IPS-18c (cell line): ENCODE data around the gene MYBPC1.

Experiments
- H3K4me3 ChIP-seq: 2 replicates; pipeline ENCODE4 v1.7.0; 2013; ENCODE audit warnings: low read depth, mild to moderate bottlenecking, low read length, moderate library complexity; ENCODE audit not compliant: insufficient read depth
- H3K9me3 ChIP-seq: one replicate; pipeline ENCODE4 v1.6.1; 2013; ENCODE audit warnings: mild to moderate bottlenecking, low read length, moderate library complexity; ENCODE audit not compliant: control insufficient read depth, insufficient read depth

MYBPC1 gene

GRCh38 chr12:101697930-101698799, 103.4 kb downstream of the MYBPC1 start:
- Histone ChIP-seq H3K4me3 (peak overlapping the region; percentile 74), H3K9me3 (peaks cover 2% of the 10 kb centered on the region)

- Histone ChIP-seq H3K9me3 (peaks cover 2% of the 10 kb centered on the region), H3K4me3 (peak overlapping the region; percentile 74; the same call in 1 of the 2 replicates)
These were observed 104.1 kb downstream of the MYBPC1 start for GRCh38 chr12:101698800-101699347.

GRCh38 chr12:101700299-101700820, 105.6 kb downstream of the MYBPC1 start:
- Histone ChIP-seq H3K9me3 (peaks cover 2% of the 10 kb centered on the region), H3K4me3 (no peak overlapping the region)

GRCh38 chr12:101703487-101703886, 108.7 kb downstream of the MYBPC1 start:
- Histone ChIP-seq H3K4me3 (no peak overlapping the region), H3K9me3 (no peaks in the 10 kb centered on the region)

GRCh38 chr12:101706403-101706802, 111.6 kb downstream of the MYBPC1 start:
- Histone ChIP-seq H3K4me3 (no peak overlapping the region), H3K9me3 (no peaks in the 10 kb centered on the region)

- Histone ChIP-seq H3K4me3 (no peak overlapping the region), H3K9me3 (no peaks in the 10 kb centered on the region)
These were observed 112.5 kb downstream of the MYBPC1 start for GRCh38 chr12:101707131-101707782.

- no peak overlapping the region for H3K4me3 ChIP-seq
- H3K9me3 ChIP-seq = no peaks in the 10 kb centered on the region
These were observed 115.5 kb downstream of the MYBPC1 start for GRCh38 chr12:101710288-101710687.

GRCh38 chr12:101713059-101713682, 118.4 kb downstream of the MYBPC1 start:
- H3K4me3 ChIP-seq = no peak overlapping the region
- no peaks in the 10 kb centered on the region for H3K9me3 ChIP-seq

GRCh38 chr12:101713930-101714329, 119.2 kb downstream of the MYBPC1 start:
- no peaks in the 10 kb centered on the region for H3K9me3 ChIP-seq
- no peak overlapping the region for H3K4me3 ChIP-seq

- Histone ChIP-seq H3K9me3 (no peaks in the 10 kb centered on the region), H3K4me3 (no peak overlapping the region)
These were observed 120.2 kb downstream of the MYBPC1 start for GRCh38 chr12:101714877-101715444.

- Histone ChIP-seq H3K4me3 (no peak overlapping the region), H3K9me3 (no peaks in the 10 kb centered on the region)
These were observed 124.8 kb downstream of the MYBPC1 start for GRCh38 chr12:101719566-101719965.

- H3K4me3 ChIP-seq = no peak overlapping the region
- no peaks in the 10 kb centered on the region for H3K9me3 ChIP-seq
These were observed 125.3 kb downstream of the MYBPC1 start for GRCh38 chr12:101720118-101720517.

- H3K9me3 ChIP-seq = no peaks in the 10 kb centered on the region
- H3K4me3 ChIP-seq = no peak overlapping the region
These were observed 127.6 kb downstream of the MYBPC1 start for GRCh38 chr12:101722392-101722791.

GRCh38 chr12:101727098-101727497, 132.3 kb downstream of the MYBPC1 start:
- Histone ChIP-seq H3K4me3 (no peak overlapping the region), H3K9me3 (no peaks in the 10 kb centered on the region)

GRCh38 chr12:101729842-101730241, 135.1 kb downstream of the MYBPC1 start:
- Histone ChIP-seq H3K4me3 (no peak overlapping the region), H3K9me3 (no peaks in the 10 kb centered on the region)

GRCh38 chr12:101732318-101732717, 137.5 kb downstream of the MYBPC1 start:
- no peak overlapping the region for H3K4me3 ChIP-seq
- no peaks in the 10 kb centered on the region for H3K9me3 ChIP-seq

GRCh38 chr12:101733166-101733565, 138.4 kb downstream of the MYBPC1 start:
- H3K4me3 ChIP-seq = no peak overlapping the region
- no peaks in the 10 kb centered on the region for H3K9me3 ChIP-seq
